ENCODE measurements around the gene ICAM5.
"Not testable (repeated sequence)": the region's sequence is repeated elsewhere in the genome, so short reads cannot be mapped to it uniquely, and the experiment has no call there.

ICAM5 gene

DNA sequence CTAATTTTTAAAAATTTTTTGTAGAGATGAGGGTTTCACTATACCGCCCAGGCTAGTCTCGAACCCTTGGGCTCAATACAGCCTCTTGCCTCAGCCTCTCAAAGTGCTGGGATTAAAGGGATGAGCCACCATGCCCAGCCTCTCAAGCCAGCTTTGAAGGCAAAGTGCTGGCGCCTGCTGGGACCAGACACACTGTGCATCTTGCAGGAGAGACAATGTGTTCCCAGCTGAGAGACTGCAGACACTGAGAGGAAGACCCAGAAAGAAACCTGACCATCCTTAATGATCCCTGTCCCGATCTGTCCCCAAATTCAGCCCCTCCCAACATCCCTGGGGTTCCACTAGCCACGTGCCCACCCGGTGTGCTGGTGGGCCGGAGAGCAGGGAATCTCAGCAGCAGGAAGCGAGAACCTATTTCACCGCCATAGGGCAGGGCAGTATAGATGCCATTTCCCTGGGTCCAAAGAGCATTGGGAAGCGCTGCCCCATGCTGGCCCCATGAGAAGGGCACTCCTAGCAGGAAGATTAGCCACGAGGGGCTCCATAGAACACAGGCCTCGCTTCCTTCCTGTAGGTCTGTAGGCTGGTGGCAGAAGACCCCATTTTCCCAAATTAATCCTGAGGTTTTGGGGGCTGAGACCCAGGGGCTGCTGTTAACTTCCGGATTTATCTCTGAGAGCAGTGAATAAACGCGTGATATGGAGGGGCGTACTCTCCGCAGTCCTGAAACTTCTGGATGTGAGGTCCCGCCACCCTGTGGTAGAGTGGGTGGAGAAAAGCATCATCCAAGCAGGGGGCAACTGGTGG lies 42.6 kb downstream of the ICAM5 start:
- TF ChIP-seq, protein P1, sequence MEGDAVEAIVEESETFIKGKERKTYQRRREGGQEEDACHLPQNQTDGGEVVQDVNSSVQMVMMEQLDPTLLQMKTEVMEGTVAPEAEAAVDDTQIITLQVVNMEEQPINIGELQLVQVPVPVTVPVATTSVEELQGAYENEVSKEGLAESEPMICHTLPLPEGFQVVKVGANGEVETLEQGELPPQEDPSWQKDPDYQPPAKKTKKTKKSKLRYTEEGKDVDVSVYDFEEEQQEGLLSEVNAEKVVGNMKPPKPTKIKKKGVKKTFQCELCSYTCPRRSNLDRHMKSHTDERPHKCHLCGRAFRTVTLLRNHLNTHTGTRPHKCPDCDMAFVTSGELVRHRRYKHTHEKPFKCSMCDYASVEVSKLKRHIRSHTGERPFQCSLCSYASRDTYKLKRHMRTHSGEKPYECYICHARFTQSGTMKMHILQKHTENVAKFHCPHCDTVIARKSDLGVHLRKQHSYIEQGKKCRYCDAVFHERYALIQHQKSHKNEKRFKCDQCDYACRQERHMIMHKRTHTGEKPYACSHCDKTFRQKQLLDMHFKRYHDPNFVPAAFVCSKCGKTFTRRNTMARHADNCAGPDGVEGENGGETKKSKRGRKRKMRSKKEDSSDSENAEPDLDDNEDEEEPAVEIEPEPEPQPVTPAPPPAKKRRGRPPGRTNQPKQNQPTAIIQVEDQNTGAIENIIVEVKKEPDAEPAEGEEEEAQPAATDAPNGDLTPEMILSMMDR (IDR thresholded peaks at IDR 0.05; ENCODE audit: low read depth, low read length), result no peak
- H3K4me3 ChIP-seq (replicated peaks in 1 of 2; ENCODE audit: low read depth in 2 of 2, low read length in 2 of 2), result peak overlapping the region; percentile 94 to 95
- DNase-seq (ENCODE audit: low read depth in 2 of 2), result no peak

DNA sequence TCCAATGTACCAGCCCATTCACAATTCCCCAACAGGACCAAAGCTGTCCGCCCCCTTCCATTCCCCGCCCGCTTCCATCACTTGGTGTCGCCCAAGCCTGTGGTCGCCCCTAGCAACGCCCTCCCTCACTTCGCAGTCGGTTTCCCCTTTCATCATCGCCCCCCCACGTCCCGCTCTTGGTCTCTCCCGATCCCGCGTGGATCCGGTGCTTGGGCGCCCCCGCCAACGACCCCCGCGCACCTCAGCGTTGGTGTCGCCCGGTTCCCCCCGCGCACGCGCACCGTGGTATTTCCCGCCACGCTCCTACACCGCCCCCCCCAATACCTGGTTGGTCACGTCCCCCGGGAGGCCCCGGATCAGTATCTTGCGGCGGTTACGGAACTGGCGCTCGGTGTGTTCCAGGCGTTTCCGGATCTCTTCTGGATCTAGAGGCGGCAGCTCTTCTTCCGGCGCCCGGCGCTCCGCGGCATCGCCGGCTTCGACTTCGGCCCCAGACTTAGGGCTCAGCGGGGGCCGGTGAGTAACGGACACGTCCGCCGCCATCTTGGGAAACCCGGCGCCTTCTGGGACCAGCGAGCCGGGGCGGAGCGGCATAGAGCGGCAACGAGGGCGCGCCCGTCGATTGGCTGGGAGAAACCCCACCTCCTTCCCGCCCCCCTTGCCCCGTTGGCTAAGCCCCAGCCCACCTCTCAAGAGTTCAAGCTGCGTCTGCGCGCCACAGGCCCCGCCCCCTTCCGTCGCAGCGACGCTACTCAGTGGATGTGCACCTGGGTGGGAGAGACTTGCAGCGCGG lies 43.4 kb downstream of the ICAM5 start, which contains the start of gene RAVER1:
Gene RAVER1 (minus strand): TSS at position 565 of the 793 bp plus-strand sequence. CDS start 22 bp downstream, at position 543.
- TF ChIP-seq, protein P1 (IDR thresholded peaks at IDR 0.05; ENCODE audit: low read depth, low read length), result no peak
- DNase-seq (ENCODE audit: low read depth in 2 of 2), result peak; percentile 98
- peak within 1 kb of the TSS; percentile 94 to 95 for H3K4me3 ChIP-seq (replicated peaks in 1 of 2; ENCODE audit: low read depth in 2 of 2, low read length in 2 of 2)

DNA sequence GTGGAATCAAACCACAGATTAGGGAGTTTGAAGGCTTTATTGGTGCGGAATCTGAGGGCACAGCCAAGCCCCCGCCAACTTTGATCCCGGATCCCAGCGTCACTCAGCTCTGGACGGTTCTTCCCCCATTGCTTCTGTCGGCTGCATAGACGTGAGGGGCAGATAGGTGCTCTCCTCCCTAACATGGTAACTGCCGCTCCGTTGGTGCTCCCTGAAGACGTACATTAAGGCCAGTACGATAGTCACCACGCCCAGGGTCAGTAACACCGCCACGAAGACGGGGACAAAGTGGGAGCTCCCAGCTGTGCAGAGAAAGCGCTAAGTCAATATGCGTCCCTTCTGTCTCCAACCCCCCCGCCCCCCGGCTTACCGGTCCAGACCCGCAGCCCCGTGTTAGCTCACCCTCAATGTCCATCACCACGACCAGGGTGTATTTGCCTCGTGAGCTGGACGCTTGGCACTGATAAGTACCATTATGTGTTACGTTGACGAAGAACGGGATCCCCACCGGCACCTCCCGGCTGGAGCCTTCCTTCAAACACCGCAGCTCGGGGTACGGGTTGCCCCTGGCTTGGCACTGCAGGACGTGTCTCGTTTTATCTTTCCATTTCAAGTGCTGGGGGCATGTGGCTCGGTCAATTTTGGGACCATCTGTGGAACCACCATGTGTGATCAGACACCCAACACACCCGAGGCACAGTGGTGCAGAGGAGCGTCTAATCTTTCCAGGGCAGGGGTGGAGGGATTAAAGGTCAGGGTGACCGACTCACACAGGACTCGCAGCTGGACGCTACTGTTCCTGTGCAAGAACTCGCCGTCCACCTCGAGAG lies 44.2 kb downstream of the ICAM5 start:
- TF ChIP-seq, protein P1 (IDR thresholded peaks at IDR 0.05; ENCODE audit: low read depth, low read length), result no peak
- no peak for DNase-seq (ENCODE audit: low read depth in 2 of 2)
- peak overlapping the region; percentile 94 to 95 for H3K4me3 ChIP-seq (replicated peaks in 1 of 2; ENCODE audit: low read depth in 2 of 2, low read length in 2 of 2)

DNA sequence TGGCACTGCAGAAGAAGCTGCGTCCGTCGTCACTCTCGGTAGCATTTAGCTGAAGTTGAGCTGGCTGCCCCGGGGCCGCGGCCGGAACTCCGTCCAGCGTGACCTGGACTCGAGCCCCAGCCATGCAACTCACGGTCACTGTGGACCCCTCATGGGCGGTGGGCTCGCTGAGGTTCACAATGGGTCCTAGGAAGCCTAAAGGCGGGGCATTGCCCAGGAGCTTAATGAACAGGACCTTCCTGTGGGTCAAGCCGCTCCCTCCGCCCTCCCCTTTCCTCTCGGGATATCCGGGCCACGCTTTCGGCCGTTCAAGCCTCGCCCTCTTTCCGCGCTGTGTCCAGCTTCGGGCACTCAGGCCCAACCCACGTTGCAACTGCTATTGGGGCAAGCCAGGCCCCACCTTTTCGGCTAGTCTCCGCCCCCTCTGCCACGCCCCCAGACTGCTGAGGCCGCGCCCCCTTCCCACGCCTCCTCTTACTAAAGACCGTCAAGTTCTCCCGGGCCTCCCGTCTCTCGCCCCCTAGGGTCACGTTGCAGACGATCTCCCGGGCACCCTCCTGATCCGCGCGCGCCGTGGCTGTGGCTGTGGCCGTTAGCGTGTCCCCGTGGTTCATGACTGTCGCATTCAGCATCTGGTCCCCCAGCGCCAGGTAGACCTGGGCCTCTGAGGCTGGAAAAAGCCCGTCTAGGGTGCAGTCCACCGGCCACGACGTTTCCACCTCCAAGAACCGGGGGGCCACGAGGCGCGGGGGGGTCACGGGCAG lies 45.0 kb downstream of the ICAM5 start:
- TF ChIP-seq, protein P1 (IDR thresholded peaks at IDR 0.05; ENCODE audit: low read depth, low read length), result no peak
- H3K4me3 ChIP-seq (replicated peaks in 1 of 2; ENCODE audit: low read depth in 2 of 2, low read length in 2 of 2), result peak overlapping the region; percentile 94 to 95
- DNase-seq (ENCODE audit: low read depth in 2 of 2), result peak; percentile 98

DNA sequence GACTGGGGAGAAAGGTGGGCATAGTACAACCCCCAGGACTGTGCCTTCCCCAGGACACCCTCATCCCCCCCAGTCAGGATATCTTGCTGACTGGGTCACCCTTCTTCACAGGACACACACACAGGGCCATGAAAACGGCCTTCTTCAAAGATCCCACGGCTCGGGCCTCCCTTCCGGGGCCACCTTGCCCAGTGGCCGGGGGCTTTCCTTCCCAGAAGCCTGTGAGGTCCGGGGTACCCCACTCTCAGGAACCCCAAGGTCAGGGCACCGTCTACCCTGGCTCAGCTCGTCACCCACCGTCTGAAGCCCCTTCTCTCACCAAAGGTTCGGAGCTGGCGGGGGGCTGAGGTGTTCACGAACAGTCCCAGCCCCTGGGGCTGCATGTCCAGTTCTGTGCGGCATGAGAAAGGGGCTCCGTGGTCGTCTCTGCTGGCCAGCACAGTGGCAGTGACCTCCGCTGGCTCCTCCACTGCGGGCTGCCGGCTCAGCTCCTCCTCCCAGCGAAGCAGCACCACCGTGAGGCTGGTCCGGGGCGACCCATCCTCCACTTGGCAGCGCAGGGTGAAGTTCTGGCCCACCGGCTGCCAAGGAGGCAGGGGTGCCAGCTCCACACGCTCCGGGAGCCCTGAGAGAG lies 45.7 kb downstream of the ICAM5 start:
- no peak overlapping the region for H3K4me3 ChIP-seq (replicated peaks in 1 of 2; ENCODE audit: low read depth in 2 of 2, low read length in 2 of 2)
- DNase-seq (ENCODE audit: low read depth in 2 of 2), result no peak
- TF ChIP-seq, protein P1 (IDR thresholded peaks at IDR 0.05; ENCODE audit: low read depth, low read length), result no peak

DNA sequence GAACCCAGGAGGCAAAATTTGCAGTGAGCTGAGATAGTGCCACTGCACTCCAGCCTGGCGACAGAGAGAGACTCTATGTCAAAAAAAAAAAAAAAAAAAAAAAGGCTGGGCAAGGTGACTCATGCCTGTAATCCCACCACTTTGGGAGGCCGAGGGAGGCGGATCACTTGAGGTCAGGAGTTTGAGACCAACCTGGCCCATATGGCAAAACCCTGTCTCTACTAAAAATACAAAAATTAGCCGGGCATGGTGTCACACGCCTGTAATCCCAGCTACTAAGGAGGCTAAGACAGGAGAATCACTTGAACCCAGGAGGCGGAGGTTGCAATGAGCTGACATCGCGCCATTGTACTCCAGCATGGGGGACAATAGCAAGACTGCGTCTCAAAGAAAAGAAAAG lies 47.0 kb downstream of the ICAM5 start:
- not testable (repeated sequence) for DNase-seq (ENCODE audit: low read depth in 2 of 2); H3K4me3 ChIP-seq (replicated peaks in 1 of 2; ENCODE audit: low read depth in 2 of 2, low read length in 2 of 2)
